Endometrial microvascular endothelial cells (primary cell): ENCODE data around the gene PRKAR1B. TPM values are rescaled to one million over a fixed set of nuclear protein-coding genes. Genes with fewer than 3 reads are reported as not detected.

ENCODE experiments used
- in situ Hi-C: cut with HindIII; loops from 2 replicates; pipeline ENCODE4 v1.10.0; 2017; ENCODE audit warnings: low sequenced_read_pairs, low pct_unique_long_range_greater_than_20kb; ENCODE audit errors: inconsistent ontology term
- total RNA-seq: library from RNA; depleted of rRNA; stranded (reverse); fragments of >200 nt; gene quantifications from one replicate; pipeline ENCODE4 v1.2.3, GENCODE V29; 2015; ENCODE audit errors: inconsistent ontology term

The PRKAR1B gene
- 17.2 TPM for total RNA-seq

DNA sequence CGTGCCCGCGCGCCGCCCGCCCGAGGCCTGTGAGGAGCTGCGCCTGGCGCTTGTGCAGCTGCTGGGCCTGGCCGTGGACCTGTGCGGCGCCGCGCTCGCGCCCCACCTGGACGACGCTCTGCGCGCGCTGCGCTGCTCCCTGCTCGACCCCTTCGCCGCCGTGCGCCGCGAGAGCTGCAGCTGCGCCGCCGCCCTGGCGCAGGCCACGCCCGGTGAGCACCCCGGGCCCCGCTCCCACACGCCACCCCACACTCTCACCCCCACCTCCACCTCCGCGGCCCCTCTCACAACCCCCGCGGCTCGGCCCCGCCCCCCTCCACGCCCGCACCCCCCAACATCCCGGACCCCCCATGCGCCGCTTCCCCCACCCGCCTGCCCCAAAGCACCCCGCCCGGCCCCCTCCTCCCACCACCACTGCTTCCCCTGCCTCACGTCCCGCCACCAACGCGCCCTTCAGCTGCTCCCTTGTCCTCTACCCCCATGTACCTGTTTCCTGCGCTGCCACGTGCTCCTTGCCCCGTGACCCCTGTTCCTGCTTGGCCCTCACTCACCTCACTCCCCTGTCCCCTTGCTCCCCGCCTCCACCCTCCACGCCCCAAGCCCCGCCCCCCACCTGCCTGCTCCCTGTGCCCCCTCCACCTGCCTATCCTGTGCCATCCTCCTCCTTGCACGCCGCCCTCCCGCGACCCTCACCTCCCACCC is at the start of gene PRKAR1B:
TSS of gene PRKAR1B (minus strand) at position 178 of the 702 bp plus-strand sequence. CDS start 15,776 bp downstream, outside the sequence.
- in situ Hi-C loops, result no loop called here

- in situ Hi-C loops, result no loop called here
These were observed 49.3 kb upstream of the PRKAR1B start for GRCh38 chr7:776381-776780.

DNA sequence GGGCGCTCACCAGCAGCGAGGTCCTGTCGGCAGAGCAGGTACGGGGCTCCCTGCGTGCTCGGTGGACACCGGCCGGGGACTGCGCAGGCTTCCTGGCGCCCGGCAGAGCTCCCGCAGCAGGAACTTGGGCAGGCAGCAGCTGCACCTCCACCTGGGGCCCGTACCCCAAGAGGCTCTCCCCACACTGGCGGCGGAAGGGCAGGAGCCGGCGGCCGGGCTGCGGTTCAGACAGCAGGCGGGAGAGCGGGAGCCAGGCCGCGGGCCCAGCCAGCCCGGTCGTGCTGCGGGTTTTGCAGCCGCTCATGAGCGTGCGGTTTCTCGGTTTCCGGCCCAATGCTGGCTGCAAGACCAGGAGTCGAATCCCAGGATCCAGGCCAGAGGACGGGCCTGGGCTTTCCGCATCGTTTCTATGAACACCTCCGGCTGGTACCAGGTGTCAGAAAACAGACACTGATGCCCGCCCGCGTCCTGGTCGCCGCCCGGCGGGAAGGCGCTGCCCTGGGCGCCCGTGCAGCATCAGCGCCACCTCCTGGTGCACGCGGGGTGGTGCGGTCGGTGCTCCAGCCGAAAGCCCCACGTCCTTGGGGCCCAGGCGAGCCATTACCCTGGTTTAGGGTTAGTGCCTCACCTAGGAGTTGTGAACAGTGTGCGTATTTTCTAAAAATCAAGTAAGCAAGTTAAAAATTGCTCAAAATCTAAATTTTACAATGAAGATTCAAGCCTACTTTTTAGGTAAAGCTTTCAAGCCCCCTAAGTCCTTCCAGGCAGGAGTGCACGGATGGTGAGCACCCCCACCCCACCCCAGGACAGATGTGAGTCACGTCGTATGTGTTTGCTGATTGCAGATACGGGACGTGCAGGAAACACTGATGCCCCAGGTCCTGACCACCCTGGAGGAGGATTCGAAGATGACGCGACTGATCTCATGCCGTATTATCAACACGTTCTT is 47.4 kb upstream of the PRKAR1B start:
- in situ Hi-C loops, result no loop called here

- in situ Hi-C loops, result no loop called here
These were observed 46.5 kb upstream of the PRKAR1B start for GRCh38 chr7:773622-773915.

DNA sequence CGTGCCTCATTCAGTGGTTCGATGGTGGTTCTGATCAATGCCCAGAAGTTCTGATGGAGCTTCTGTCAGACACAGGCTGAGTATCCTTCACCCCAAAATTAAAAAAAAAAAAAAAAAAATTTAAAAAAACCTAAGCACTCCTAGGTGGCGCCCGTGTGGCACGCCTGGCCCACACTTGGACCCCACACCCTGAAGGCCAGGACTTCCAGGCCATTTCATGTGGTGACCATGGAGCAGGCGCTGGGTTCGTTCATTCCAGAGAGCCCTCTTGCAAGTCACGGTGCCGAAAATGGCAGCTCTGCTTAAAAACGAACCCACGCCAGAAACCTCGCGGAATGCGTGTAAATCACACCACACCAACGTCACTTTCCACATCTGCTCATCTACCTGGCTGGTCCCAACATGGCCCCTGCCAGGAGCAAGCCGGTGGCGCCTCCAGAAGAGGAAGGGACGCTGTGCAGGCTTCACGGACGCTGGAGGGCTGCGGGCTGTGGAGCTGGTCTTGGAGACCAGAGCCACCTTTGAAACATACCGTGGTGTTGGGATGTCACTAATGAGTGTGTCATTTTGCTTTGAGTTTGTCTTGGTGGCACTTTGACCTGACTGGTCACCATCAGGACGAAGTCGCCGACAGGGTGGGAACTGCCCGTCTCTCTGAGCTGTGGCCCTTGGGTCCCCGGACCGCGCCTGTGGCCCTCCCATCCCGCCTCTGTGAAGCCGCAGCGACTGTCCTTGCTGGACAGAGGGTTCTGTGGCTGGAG is 46.0 kb upstream of the PRKAR1B start:
- in situ Hi-C loops, result no loop called here

DNA sequence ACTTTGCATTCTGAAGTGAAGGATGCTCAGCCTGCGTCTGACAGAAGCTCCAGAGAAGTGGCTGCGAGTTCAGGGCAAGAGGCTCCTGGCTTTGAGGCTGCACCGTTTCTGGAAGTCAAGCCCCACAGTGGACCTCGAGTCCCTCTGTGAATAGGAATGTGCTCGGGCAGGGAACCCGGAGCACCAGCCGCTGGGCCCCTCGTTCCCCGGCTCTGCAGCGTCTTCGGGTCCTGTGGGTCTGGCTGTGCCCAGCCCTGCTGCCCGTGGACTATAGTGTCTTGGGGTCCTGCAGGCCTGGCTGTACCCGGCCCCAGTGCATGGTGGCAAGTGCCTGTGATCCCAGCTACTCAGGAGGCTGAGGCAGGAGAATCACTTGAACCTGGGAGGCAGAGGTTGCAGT is 45.3 kb upstream of the PRKAR1B start:
- in situ Hi-C loops, result no loop called here

DNA sequence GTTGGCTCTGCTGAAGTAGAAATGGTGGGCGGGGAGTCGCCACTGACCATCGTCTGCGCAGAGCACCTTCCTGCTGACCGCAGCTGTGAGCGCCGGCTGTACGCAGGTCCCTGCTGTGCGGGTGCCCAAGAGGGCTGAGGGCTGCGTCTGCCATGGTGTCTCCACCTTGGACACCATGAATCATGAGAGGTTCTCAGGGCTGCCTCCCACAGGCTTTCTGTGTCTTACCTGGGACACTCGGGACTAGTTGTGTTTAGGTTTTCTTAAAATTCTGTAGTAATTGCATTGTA is 44.9 kb upstream of the PRKAR1B start:
- in situ Hi-C loops, result no loop called here

DNA sequence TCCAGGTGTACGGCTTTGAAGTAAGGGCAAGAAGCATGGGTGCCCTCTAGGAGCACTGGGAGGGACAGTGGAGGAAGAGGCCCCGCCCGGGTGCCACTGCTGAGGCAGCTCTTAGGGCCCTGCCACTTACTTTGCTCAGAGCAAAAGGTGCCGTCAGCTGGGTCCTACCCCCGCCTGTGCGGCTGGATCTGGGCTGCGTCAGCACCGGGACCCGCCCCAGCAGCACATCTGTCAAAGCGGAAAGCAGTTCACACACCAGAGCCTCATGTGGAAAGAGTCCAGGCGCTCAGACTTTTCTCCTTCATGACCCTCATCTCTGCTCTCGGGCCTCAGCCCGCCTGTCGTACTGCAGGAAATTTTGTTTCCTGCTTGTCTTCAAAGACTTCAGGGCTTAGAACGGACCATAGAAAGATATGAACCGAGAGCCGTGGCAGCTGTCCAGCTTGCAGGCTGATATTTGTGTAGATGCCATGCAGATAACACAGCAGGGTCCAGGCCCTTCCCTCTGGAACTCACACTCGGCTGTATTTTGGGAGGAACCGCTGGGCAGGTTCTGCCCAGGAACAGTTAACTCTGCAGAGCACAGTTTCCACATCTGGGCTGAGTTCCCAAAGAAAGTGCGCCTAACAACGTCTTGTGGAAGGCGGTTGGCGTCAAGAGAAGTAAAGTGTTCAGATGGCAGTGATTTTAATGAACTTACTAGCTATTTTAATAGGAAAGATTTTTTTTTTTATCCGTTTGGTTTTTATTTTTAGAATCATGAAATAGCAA is 44.3 kb upstream of the PRKAR1B start:
- in situ Hi-C loops, result no loop called here

DNA sequence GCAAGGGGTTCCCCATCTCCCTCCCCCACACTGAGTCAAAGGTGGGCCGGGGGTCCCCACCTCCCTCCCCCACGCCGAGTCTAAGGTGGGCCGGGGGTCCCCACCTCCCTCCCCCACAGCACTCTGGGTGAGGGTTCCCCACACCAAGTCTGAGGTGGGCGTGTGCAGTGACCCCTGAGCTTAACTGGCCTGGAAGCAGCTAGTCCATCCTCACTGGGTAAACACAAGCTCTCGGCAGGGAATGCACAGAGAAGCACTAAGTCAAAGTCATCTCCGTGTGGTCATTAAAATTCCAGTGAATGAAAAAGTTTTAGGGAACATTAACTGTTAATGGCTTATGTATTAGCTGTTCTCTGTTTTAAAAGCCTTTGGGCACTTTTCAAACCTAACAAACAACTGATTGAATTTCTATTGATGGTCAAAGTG is 43.7 kb upstream of the PRKAR1B start:
- in situ Hi-C loops, result no loop called here

DNA sequence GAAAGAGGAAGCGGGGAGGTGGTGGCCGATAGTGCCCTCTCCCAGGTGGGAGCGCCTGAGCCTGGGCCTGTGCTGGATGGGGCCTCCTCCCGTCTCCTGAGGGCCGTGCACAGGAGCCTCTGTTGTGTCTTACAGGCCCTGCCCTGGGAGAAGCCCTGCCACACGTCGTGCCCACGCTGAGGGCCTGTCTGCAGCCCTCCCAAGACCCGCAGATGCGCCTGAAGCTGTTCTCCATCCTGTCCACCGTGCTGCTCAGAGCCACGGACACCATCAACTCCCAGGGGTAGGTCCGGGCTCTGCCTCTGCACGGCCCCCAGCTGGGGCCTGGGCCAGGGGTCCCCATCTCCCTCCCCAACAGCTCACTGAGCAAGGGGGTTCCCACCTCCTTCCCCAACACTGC is 43.3 kb upstream of the PRKAR1B start:
- in situ Hi-C loops, result no loop called here

- in situ Hi-C loops, result loop anchor here (10.0 kb wide), 1 partner anchor 434 kb away; no protein-coding TSS in a partner anchor
These were observed 41.9 kb upstream of the PRKAR1B start for GRCh38 chr7:768881-769504.

DNA sequence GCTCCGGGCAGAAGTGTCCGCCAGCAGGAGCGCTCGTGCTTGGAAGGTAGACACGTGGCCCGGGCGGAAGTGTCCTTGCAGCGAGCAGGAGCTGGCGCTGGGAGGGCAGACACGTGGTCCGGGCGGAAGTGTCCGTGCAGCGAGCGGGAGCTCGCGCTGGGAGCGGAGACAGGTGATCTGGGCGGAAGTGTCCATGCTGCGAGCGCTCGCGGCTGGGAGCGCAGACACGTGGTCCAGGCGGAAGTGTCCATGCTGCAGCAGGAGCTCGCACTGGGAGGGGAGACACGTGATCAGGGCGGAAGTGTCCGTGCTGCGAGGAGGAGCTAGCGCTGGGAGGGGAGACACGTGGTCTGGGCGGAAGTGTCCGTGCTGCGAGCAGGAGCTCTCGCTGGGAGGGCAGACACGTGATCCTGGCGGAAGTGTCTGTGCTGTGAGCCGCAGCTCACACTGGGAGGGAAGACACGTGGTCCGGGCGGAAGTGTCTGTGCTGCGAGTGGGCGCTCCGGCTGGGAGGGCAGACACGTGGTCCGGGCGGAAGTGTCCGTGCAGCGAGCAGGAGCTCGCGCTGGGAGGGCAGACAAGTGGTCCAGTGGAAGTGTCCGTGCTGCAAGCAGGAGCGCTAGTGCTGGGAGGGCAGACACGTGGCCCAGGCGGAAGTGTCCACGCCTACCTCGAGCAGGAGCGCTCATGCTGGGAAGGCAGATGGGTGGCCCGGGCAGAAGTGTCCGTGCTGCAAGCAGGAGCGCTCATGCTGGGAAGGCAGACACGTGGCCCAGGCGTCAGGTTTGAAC is 41.1 kb upstream of the PRKAR1B start:
- in situ Hi-C loops, result loop anchor here (10.0 kb wide), 1 partner anchor 433 kb away; no protein-coding TSS in a partner anchor

DNA sequence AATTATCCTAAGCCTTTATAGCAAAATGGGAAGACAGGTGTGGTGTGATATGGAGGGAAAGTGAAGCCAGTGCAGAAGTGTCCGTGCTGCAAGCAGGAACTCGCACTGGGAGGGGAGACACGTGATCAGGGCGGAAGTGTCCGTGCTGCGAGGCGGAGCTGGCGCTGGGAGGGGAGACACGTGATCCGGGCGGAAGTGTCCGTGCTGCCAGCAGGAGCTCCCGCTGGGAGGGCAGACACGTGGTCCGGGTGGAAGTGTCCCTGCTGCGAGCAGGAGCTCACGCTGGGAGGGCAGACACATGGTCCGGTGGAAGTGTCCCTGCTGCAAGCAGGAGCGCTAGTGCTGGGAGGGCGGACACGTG is 40.5 kb upstream of the PRKAR1B start:
- in situ Hi-C loops, result loop anchor here (10.0 kb wide), 1 partner anchor 433 kb away; no protein-coding TSS in a partner anchor

DNA sequence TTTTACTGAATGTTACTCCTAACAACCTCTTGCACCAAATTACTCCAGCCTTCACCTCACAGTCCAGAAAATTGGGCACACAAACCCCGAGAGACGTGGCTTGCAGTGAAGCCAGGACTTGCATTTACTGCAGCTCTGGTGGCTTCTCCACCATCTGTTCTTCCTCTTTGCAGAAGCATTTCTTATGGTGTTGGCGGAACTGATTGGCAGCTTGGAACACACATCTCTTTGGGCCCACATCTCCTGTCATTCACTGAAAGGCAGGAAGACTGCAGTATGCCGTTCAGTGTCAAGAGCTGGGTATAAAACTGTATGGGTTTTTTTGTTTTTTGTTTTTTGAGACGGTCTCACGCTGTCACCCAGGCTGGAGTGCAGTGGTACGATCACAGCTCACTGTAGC is 38.3 kb upstream of the PRKAR1B start:
- in situ Hi-C loops, result loop anchor here (10.0 kb wide), 1 partner anchor 431 kb away; no protein-coding TSS in a partner anchor

- in situ Hi-C loops, result loop anchor here (10.0 kb wide), 1 partner anchor 429 kb away; no protein-coding TSS in a partner anchor
These were observed 36.7 kb upstream of the PRKAR1B start for GRCh38 chr7:763762-764161.

DNA sequence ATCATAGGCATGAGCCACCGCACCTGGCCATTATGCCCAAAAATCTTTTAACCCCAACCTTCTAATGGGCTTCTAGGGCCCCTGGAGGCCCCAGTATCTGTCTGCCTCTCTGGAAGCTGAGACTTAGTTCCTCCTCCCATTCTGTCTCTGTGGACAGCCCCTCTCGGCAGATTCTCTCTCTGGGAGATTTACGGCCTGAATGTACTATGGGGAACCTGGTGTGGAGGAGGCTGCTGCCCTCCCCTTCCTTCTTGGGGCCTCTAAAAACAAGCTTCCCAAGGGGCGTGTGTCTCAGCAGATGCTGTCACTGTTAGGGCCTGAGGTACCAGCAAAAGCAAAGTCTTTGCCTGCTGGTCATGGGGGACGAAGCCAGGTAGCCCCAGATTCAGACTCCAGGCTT is 35.8 kb upstream of the PRKAR1B start:
- in situ Hi-C loops, result loop anchor here (10.0 kb wide), 1 partner anchor 428 kb away; no protein-coding TSS in a partner anchor

GRCh38 chr7:761631-762030 is 34.5 kb upstream of the PRKAR1B start:
- in situ Hi-C loops, result loop anchor here (10.0 kb wide), 1 partner anchor 427 kb away; no protein-coding TSS in a partner anchor
